ENCODE measurements around the gene BRIX1. TPM values are rescaled to one million over a fixed set of nuclear protein-coding genes. Genes with fewer than 3 reads are reported as not detected.

Gene BRIX1
- 38.5 and 44.8 TPM in 2 replicates for total RNA-seq

GRCh38 chr5:34915139-34915855 lies at the start of gene BRIX1, which contains the start of gene RAD1:
Gene BRIX1 (plus strand): TSS chr5:34915711. CDS start chr5:34915739, 28 bp downstream.
Gene RAD1 (minus strand): TSS chr5:34915504. CDS start chr5:34914892, 612 bp downstream.

GRCh38 chr5:34929134-34929719 lies 13.7 kb downstream of the BRIX1 start, which contains the start of gene DNAJC21:
Gene DNAJC21 (plus strand): TSS chr5:34929559. CDS start chr5:34929820, 261 bp downstream.

Other genes starting within 250 kb of the BRIX1 start
- 0.05 and 0.30 TPM in 2 replicates for gene TTC23L, start 76.5 kb upstream of the BRIX1 start, total RNA-seq
- 16.1 and 36.5 TPM in 2 replicates for gene RAD1, start 207 bp upstream of the BRIX1 start, total RNA-seq
- 48.0 and 76.0 TPM in 2 replicates for gene DNAJC21, start 13.8 kb downstream of the BRIX1 start, total RNA-seq
- gene AGXT2, start 132.2 kb downstream of the BRIX1 start, total RNA-seq: not detected in 2 replicates

Measured in smooth muscle cell of the umbilical artery (primary cell).